Islet of Langerhans (tissue), 1 donor: ENCODE results near the gene SHISA7.
"Not testable (repeated sequence)": the region's sequence is repeated elsewhere in the genome, so short reads cannot be mapped to it uniquely, and the experiment has no call there.

Experiments used
- FAIRE-seq: peaks from one replicate; lab custom pipeline; 2011; peaks lifted over from hg19 to GRCh38; lab: Jason Lieb, UNC

SHISA7 gene

GRCh38 chr19:55446060-55446459 is 3.0 kb upstream of the SHISA7 start:
- no peak for FAIRE-seq

- no peak for FAIRE-seq
These were observed 1.5 kb upstream of the SHISA7 start for GRCh38 chr19:55444646-55445045.

- FAIRE-seq, result no peak
These were observed 852 bp upstream of the SHISA7 start for GRCh38 chr19:55443824-55444480.

GRCh38 chr19:55442372-55442961 is 633 bp downstream of the SHISA7 start:
- FAIRE-seq, result no peak

GRCh38 chr19:55441692-55442321 is 1.3 kb downstream of the SHISA7 start:
- no peak for FAIRE-seq

- no peak for FAIRE-seq
These were observed 1.8 kb downstream of the SHISA7 start for GRCh38 chr19:55441319-55441691.

GRCh38 chr19:55440411-55441105 is 2.5 kb downstream of the SHISA7 start:
- FAIRE-seq, result no peak

- no peak for FAIRE-seq
These were observed 4.0 kb downstream of the SHISA7 start for GRCh38 chr19:55439052-55439451.

GRCh38 chr19:55437410-55437809 is 5.7 kb downstream of the SHISA7 start:
- no peak for FAIRE-seq

GRCh38 chr19:55436847-55437246 is 6.3 kb downstream of the SHISA7 start:
- no peak for FAIRE-seq

GRCh38 chr19:55435020-55435419 is 8.1 kb downstream of the SHISA7 start:
- FAIRE-seq, result no peak

- FAIRE-seq, result no peak
These were observed 8.7 kb downstream of the SHISA7 start for GRCh38 chr19:55434356-55434919.

GRCh38 chr19:55433292-55433691 is 9.8 kb downstream of the SHISA7 start:
- no peak for FAIRE-seq

GRCh38 chr19:55432241-55432959 is 10.7 kb downstream of the SHISA7 start:
- FAIRE-seq, result no peak

- no peak for FAIRE-seq
These were observed 11.9 kb downstream of the SHISA7 start for GRCh38 chr19:55431183-55431582.

- no peak for FAIRE-seq
These were observed 17.1 kb downstream of the SHISA7 start for GRCh38 chr19:55426042-55426441.

GRCh38 chr19:55424518-55424917 is 18.6 kb downstream of the SHISA7 start:
- FAIRE-seq, result no peak

- FAIRE-seq, result no peak
These were observed 19.7 kb downstream of the SHISA7 start for GRCh38 chr19:55423225-55424005.

- FAIRE-seq, result not testable (repeated sequence)
These were observed 21.8 kb downstream of the SHISA7 start for GRCh38 chr19:55421281-55421680.

- no peak for FAIRE-seq
These were observed 23.4 kb downstream of the SHISA7 start for GRCh38 chr19:55419624-55420236.

- no peak for FAIRE-seq
These were observed 24.0 kb downstream of the SHISA7 start for GRCh38 chr19:55419103-55419502.
